Naive B cell (primary cell): Measurements from ENCODE around the gene NCKAP5. TPM values are rescaled to one million over a fixed set of nuclear protein-coding genes. Genes with fewer than 3 reads are reported as not detected.
"Not testable (repeated sequence)": the region's sequence is repeated elsewhere in the genome, so short reads cannot be mapped to it uniquely, and the experiment has no call there.

Experiments used
- ATAC-seq, 2 donors: fragments of 150-1000 bp; cut with Tn5 transposase; 2 replicates each; pipeline ENCODE4 v1.10.0; 2021; ENCODE audit warnings: low read depth in 2 of 2, mild to moderate bottlenecking in 2 of 2, moderate library complexity in 2 of 2
- DNase-seq: peaks from one replicate; pipeline ENCODE4 v3.0.0; 2022
- H3K27ac Mint-ChIP-seq, 6 donors: one replicate each; pipeline ENCODE4 v1.8.0; 2020 to 2022; ENCODE audit warnings: mild to moderate bottlenecking in 6 of 6, mixed read lengths in 6 of 6, moderate library complexity in 5 of 6, inconsistent platforms in 2 of 6
- H3K27me3 Mint-ChIP-seq, 3 donors: one replicate each; pipeline ENCODE4 v1.8.0; 2021 to 2022; ENCODE audit warnings: mixed read lengths in 3 of 3, mild to moderate bottlenecking in 1 of 3
- H3K36me3 Mint-ChIP-seq, 2 donors: one replicate each; pipeline ENCODE4 v1.8.0; 2020 to 2022; ENCODE audit warnings: mixed read lengths in 2 of 2, inconsistent platforms in 1 of 2, mild to moderate bottlenecking in 1 of 2
- H3K4me1 Mint-ChIP-seq, 3 donors: one replicate each; pipeline ENCODE4 v1.8.0; 2020 to 2022; ENCODE audit warnings: mixed read lengths in 3 of 3, inconsistent platforms in 1 of 3, mild to moderate bottlenecking in 1 of 3, moderate library complexity in 1 of 3
- H3K4me3 Mint-ChIP-seq, 8 donors: one replicate each; pipeline ENCODE4 v1.8.0; 2020 to 2022; ENCODE audit warnings: mild to moderate bottlenecking in 8 of 8, mixed read lengths in 8 of 8, moderate library complexity in 8 of 8, inconsistent platforms in 2 of 8
- H3K9me3 Mint-ChIP-seq, 7 donors: one replicate each; pipeline ENCODE4 v1.8.0; 2020 to 2022; ENCODE audit warnings: mixed read lengths in 7 of 7, mild to moderate bottlenecking in 5 of 7, inconsistent platforms in 2 of 7, moderate library complexity in 1 of 7
- polyA plus RNA-seq, 6 donors: library from polyadenylated mRNA; unstranded; fragments of 300-500 nt; fragmentation: Illumina TruSeq; gene quantifications; one replicate each; pipeline ENCODE4 v1.2.3, GENCODE V29; 2021; ENCODE audit warnings: low read depth in 6 of 6

NCKAP5 gene
- polyA plus RNA-seq, 6 donors from 2014 or later: 0.10 to 0.21 TPM; not detected in 4

DNA sequence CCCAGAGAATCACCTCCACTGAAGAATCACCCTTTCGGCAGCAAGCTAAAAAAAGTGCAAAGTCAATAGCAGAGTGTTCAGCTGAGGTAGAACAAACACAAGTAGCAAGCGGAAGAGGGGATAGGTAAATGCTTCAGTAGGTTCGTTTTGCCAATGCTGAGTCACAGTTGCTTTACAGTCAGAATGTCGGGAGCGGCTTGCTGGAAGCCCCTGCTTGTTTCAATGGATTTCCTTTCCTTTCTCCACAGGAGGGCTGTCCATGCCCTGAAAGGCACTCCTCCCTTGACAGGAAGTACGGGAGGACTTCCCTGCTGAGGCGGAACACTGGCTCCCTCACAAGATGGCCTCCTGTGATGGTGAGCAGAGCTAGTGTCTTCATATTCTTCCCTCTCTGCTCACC lies 752.0 kb downstream of the NCKAP5 start:
- no peaks in the 10 kb centered on the region for H3K4me1 Mint-ChIP-seq
- H3K36me3 Mint-ChIP-seq: no peaks in the 10 kb centered on the region
- H3K27me3 Mint-ChIP-seq: no peaks in the 10 kb centered on the region
- peaks cover 0 to 8% (median 3%) of the 10 kb centered on the region in 7 donors for H3K9me3 Mint-ChIP-seq
- H3K4me3 Mint-ChIP-seq: no peak overlapping the region
- H3K27ac Mint-ChIP-seq: no peak overlapping the region
- ATAC-seq (no peak), DNase-seq (no peak)

DNA sequence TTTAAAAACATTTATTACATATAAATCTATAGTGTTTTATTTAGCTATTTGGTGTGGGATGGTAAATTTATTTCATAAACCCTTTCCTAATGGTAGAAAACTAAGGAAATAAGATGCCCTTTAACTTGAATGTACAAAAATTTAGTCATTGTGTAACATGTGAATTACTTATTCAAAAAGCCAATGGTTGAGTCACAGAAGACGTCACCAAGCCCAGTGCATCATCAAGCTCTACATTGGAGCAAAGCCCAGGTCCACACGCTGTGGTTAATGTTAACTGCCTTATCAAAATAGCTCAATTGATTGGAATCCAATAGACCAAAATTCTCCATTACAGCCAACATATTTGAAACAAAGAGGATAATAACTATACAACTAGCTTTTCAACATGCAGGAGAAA lies 752.7 kb downstream of the NCKAP5 start:
- Mint-ChIP-seq H3K36me3 (no peaks in the 10 kb centered on the region), H3K9me3 (peaks cover 0 to 9% (median 6%) of the 10 kb centered on the region in 7 donors), H3K27me3 (no peaks in the 10 kb centered on the region), H3K27ac (no peak overlapping the region), H3K4me3 (no peak overlapping the region), H3K4me1 (no peaks in the 10 kb centered on the region)
- DNase-seq: no peak
- no peak for ATAC-seq

DNA sequence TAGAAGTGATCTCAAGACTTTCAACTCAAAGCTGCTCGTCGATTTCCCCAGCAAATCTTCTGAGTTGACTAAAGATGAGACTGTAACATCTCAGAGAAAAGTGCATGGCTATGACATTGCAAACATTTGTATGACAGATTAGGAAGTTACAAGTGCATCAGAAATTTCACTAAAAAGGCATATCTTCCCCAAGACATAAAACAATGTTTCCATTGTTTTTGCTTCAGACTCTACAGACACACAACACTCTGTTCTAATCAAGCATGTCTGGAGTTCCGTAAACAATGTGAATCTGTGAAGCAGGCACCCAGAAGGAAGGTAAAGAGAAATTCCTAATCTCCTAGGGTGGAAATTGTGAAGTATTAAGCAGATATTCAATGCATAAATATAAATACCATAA lies 753.6 kb downstream of the NCKAP5 start:
- no peaks in the 10 kb centered on the region for H3K27me3 Mint-ChIP-seq
- no peak for DNase-seq

DNA sequence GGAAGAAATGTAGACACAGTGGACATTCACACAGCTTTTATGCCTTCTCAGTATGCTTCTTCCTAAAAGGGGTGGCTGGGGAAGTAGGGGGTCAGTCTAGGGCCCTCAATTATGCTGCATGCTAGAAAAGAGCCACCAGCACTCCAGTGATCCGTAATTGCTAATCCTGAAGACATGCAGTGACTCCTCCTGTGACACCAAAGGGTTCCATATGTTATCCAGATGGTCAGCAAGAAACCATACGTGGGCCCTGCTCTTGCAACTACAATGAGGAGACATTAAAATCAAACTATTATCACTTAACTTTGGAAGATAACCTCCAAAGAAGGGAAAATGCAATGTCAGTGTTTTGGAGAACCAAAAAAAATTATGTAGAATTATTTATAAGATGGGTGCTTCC lies 754.8 kb downstream of the NCKAP5 start:
- no peak overlapping the region for H3K27ac Mint-ChIP-seq
- H3K9me3 Mint-ChIP-seq: peaks cover 0 to 21% (median 11%) of the 10 kb centered on the region in 7 donors
- no peaks in the 10 kb centered on the region for H3K4me1 Mint-ChIP-seq
- ATAC-seq: no peak
- H3K4me3 Mint-ChIP-seq: no peak overlapping the region
- DNase-seq: no peak
- H3K27me3 Mint-ChIP-seq: no peaks in the 10 kb centered on the region
- no peaks in the 10 kb centered on the region for H3K36me3 Mint-ChIP-seq

More for the DNA sequence above, 753.6 kb downstream of the NCKAP5 start:
- ATAC-seq: no peak
- Mint-ChIP-seq H3K27ac (no peak overlapping the region), H3K4me1 (no peaks in the 10 kb centered on the region), H3K36me3 (no peaks in the 10 kb centered on the region), H3K9me3 (peaks cover 0 to 12% (median 8%) of the 10 kb centered on the region in 7 donors), H3K4me3 (no peak overlapping the region)

DNA sequence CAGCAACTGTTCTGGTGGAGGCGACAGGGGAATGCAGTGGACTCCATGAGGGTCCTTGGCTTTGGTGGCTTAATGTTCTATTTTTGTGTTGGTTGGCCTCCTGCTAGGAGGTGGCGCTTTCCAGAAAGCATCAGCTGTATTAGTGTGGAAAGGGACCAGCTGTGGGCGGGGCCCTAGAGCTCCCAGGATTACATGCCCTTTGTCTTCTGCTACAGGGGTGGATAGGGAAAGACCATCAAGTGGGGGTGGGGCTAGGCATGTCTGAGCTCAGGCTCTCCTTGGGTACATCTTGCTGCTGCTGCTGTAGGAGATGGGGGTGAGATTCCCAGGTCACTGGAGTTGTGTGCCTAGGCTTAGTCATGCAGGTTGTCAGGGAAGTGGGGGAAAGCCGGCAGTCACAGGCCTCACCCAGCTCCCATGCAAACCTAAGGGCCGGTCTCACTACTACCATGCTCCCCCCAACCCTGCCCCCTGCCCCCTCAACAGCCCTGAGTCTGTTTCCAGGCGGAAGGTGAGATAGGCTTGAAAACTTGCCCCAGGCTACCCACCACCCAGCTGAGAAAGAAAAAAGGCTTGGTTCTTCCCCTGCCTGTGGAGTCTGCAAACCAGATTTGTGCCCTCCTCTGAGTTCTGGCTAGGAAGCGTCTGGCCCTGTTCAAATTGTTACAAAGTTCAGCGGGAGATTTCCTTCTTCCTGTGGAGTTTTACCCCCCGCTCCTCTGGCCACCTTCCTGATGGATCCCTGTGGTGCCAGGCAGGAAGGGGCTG lies 756.9 kb downstream of the NCKAP5 start:
- ATAC-seq: no peak
- no peak for DNase-seq
- Mint-ChIP-seq H3K27ac (no peak overlapping the region), H3K4me3 (no peak overlapping the region), H3K27me3 (no peaks in the 10 kb centered on the region), H3K36me3 (peaks cover 0 to 9% of the 10 kb centered on the region in 2 donors), H3K4me1 (no peaks in the 10 kb centered on the region), H3K9me3 (peaks cover 13 to 40% (median 18%) of the 10 kb centered on the region in 7 donors)

DNA sequence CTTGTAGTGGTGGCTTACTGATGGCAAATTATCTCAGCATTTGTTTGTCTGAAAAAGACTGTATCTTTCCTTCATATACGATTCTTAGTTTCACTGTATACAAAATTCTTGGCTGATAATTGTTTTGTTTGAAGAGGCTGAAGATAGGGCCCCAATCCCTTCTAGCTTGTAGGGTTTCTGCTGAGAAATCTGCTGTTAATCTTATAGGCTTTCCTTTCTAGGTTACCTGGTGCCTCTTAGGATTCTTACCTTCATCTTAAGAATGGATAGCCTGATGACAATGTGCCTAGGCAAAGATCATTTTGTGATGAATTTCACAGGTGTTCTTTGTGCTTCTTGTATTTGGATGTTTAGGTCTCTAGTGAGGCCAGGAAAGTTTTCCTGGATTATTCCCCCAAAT lies 758.3 kb downstream of the NCKAP5 start:
- not testable (repeated sequence) for H3K4me1 Mint-ChIP-seq, ATAC-seq, H3K27ac Mint-ChIP-seq, H3K36me3 Mint-ChIP-seq, H3K27me3 Mint-ChIP-seq, H3K4me3 Mint-ChIP-seq, DNase-seq
- H3K9me3 Mint-ChIP-seq: peaks cover 16 to 40% (median 21%) of the 10 kb centered on the region in 7 donors

DNA sequence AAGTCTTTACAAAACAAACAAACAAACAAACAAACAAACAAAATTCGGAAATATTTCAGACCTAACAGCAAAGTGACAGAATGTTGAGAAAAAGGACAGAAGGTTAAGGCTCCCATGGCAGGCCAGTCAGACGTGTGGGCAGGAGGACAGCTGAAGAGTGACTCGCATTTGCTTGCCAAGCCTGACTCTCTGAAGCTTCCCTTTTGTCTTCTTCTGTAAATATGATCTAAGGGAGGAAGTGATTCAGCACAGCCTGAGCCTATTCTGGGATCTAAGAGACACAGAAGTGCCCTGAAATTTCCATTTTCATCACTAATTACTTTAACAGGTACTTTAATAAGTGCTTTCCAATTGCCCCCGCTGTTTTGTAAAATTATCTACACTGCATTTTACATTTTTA lies 764.2 kb downstream of the NCKAP5 start:
- DNase-seq (no peak), ATAC-seq (no peak)
- H3K9me3 Mint-ChIP-seq: peaks cover 6 to 24% (median 14%) of the 10 kb centered on the region in 7 donors
- no peak overlapping the region for H3K27ac Mint-ChIP-seq
- no peaks in the 10 kb centered on the region for H3K4me1 Mint-ChIP-seq
- H3K27me3 Mint-ChIP-seq: no peaks in the 10 kb centered on the region
- H3K36me3 Mint-ChIP-seq: peaks cover 0 to 9% of the 10 kb centered on the region in 2 donors
- H3K4me3 Mint-ChIP-seq: no peak overlapping the region

DNA sequence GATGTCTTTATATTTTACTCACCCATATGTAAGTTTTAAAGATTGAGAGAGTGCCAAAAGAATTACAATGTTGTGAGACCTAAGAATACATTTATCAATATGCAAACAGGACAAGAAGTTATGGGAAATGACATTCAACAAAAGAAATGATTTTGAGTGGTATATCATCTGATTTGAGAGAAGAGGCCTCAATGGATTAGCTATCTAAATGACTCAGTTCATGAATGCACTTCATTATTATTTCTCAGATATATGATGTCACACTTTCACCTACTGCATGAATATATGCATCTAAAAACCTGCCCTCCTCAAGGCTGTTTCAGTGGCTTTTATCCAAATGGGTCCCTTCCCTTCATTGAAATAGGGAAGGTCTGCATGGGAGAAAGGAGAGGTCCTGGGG lies 769.9 kb downstream of the NCKAP5 start:
- no peak overlapping the region for H3K27ac Mint-ChIP-seq
- no peaks in the 10 kb centered on the region for H3K4me1 Mint-ChIP-seq
- no peak for ATAC-seq
- no peak for DNase-seq
- H3K9me3 Mint-ChIP-seq: peaks cover 0 to 3% (median 0%) of the 10 kb centered on the region in 7 donors
- no peaks in the 10 kb centered on the region for H3K27me3 Mint-ChIP-seq
- H3K36me3 Mint-ChIP-seq: no peaks in the 10 kb centered on the region
- no peak overlapping the region for H3K4me3 Mint-ChIP-seq

DNA sequence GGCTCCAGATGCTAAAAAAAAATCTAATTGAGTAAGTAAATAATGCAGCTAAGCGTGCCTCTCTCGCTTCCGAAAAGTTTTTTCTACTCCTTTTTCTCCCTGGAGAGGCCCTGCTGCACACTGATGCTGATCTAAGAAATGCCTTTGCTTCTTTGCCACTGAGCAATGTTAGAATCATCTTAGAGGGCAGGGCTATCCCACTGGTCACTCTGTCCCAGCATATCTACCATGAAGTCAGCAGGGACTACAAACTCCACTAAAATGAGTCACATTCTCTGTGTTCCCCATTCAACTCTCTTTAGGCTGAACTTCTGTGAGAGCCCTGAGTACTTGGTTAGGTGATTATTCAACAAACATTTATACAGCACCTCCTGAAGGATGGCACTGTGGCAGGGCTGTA lies 770.7 kb downstream of the NCKAP5 start:
- DNase-seq (no peak), ATAC-seq (no peak)
- no peaks in the 10 kb centered on the region for H3K27me3 Mint-ChIP-seq
- peaks cover 0 to 3% (median 0%) of the 10 kb centered on the region in 7 donors for H3K9me3 Mint-ChIP-seq
- no peak overlapping the region for H3K27ac Mint-ChIP-seq
- peak overlapping the region in 1 of 8 donors; percentile 42 for H3K4me3 Mint-ChIP-seq
- no peaks in the 10 kb centered on the region for H3K36me3 Mint-ChIP-seq
- no peaks in the 10 kb centered on the region for H3K4me1 Mint-ChIP-seq

DNA sequence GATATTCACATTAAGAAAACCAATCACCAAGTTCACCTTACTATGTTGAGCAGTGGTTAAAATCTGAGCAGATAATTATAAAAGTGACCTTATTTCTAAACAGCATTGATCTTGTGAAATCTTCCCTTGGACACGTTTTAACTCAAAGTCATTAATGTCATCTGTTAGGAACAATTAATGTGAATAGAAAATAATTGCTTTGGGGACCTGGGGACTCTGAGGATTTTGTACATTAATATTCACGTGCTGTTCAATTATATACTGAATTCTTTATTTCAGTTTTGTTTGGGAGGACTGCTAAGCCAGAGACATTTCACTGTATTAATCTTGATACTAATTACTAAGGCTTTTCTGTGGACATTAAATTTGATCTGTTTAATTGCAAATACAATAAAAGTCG lies 771.2 kb downstream of the NCKAP5 start:
- H3K9me3 Mint-ChIP-seq: peaks cover 0 to 3% (median 1%) of the 10 kb centered on the region in 7 donors
- no peak overlapping the region for H3K4me3 Mint-ChIP-seq
- ATAC-seq (no peak), DNase-seq (no peak)
- H3K36me3 Mint-ChIP-seq: no peaks in the 10 kb centered on the region
- H3K27me3 Mint-ChIP-seq: no peaks in the 10 kb centered on the region
- H3K4me1 Mint-ChIP-seq: no peaks in the 10 kb centered on the region
- H3K27ac Mint-ChIP-seq: no peak overlapping the region

DNA sequence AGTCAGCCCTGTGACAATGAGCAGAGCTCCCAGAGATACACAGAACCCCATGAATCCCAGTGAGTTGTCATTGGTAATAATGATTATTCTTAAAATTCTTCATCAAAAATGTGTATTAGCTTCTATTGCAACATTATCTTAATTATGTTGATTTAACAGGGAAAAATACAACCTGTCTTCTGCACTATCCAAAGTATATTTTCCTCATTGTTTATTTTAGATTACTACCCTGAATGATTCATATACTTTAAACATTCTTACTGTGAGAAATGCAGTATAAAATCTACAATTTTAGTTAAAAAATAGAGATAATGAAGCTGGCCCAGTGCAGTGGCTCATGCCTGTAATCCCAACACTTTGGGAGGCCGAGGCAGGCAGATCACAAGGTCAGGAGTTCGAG lies 773.0 kb downstream of the NCKAP5 start:
- peaks cover 0 to 3% (median 0%) of the 10 kb centered on the region in 7 donors for H3K9me3 Mint-ChIP-seq
- no peak for DNase-seq
- H3K4me3 Mint-ChIP-seq: no peak overlapping the region
- H3K36me3 Mint-ChIP-seq: no peaks in the 10 kb centered on the region
- no peak for ATAC-seq
- no peaks in the 10 kb centered on the region for H3K27me3 Mint-ChIP-seq
- no peak overlapping the region for H3K27ac Mint-ChIP-seq
- no peaks in the 10 kb centered on the region for H3K4me1 Mint-ChIP-seq

DNA sequence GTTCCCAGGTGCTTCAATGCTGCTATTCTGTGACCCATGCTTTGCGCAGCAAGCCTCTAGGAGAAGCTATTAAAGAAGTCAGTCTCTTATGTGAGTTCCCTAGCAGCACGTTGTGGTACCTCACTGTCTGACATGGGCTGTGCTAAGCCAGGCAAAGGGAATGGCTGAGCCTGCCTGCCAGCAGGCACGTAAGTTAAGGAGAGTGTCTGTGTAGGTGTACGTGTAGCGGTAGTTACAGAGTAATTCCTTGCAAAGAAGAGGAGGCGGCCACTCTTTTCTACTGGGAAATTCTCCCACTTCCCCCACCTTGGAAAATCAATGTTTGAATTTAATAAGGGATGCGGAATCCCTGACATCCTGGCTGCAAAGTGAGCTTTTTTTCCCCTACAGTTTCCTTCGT lies 774.7 kb downstream of the NCKAP5 start:
- no peak for ATAC-seq
- no peak for DNase-seq
- Mint-ChIP-seq H3K4me3 (no peak overlapping the region), H3K27me3 (no peaks in the 10 kb centered on the region), H3K4me1 (no peaks in the 10 kb centered on the region), H3K9me3 (peaks cover 0 to 3% (median 0%) of the 10 kb centered on the region in 7 donors), H3K36me3 (no peaks in the 10 kb centered on the region), H3K27ac (no peak overlapping the region)

DNA sequence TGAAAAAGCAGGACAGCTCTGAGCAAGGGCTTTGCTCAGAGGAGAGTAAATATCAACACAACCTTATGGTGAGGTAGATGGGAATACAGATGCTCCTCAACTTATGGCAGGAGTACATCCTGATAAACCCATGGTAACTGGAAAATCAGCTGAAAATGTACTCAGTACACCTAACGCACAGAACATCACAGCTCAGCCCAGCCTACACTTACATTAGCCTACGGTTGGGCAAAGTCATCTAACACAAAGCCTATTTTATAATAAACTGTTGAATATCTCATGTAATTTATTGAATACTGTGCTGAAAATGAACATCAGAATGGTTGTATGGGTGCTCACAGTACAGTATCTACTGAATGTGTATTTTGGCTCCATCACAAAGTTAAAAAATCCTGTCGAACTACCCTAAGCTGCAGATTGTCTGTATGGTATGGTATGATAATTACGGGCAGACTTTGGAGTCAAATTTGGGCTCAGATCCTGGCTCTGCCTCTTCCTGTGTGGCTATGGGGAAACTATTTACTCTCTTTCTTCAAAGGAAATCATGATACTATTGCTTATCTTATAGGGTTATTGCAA lies 778.0 kb downstream of the NCKAP5 start:
- H3K36me3 Mint-ChIP-seq: no peaks in the 10 kb centered on the region
- DNase-seq: no peak
- no peak for ATAC-seq
- peaks cover 0 to 3% (median 0%) of the 10 kb centered on the region in 7 donors for H3K9me3 Mint-ChIP-seq
- no peaks in the 10 kb centered on the region for H3K27me3 Mint-ChIP-seq
- H3K4me3 Mint-ChIP-seq: no peak overlapping the region
- H3K4me1 Mint-ChIP-seq: no peaks in the 10 kb centered on the region
- no peak overlapping the region for H3K27ac Mint-ChIP-seq

DNA sequence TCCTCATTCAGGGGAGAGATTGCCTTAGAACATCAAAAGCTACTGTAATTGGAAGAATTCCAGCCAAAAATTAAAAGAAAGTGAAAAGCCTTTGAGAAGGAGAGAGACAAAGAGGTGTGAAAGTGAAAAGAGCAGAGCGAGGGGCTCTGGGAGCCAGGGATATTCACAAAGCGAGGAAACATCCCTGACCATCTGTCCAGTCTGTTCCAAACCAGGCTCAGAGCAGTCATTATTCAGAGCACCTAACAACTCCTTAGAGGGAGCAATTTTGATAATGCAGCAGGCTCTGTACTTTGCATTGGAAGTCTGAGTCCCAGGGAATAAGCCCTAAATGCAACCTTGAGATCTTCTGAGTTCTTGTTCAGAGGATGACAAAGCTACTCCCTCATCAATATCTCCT lies 779.2 kb downstream of the NCKAP5 start:
- DNase-seq: no peak
- Mint-ChIP-seq H3K36me3 (no peaks in the 10 kb centered on the region), H3K27ac (peak overlapping the region in 1 of 6 donors; percentile 88), H3K9me3 (peaks cover 0 to 2% (median 0%) of the 10 kb centered on the region in 7 donors), H3K4me3 (no peak overlapping the region), H3K27me3 (no peaks in the 10 kb centered on the region), H3K4me1 (no peaks in the 10 kb centered on the region)
- ATAC-seq: no peak
